ENCODE measurements around the gene ICOSLG.
"Not testable (repeated sequence)": the region's sequence is repeated elsewhere in the genome, so short reads cannot be mapped to it uniquely, and the experiment has no call there.

The ICOSLG gene

GRCh38 chr21:44240842-44241241, at the start of gene ICOSLG:
Gene ICOSLG (minus strand): TSS chr21:44240943. CDS start chr21:44240817, 126 bp downstream.
- not testable (repeated sequence) for DNase-seq

GRCh38 chr21:44289381-44290010, 48.8 kb upstream of the ICOSLG start:
- DNase-seq = no peak

- DNase-seq = no peak
Observed at GRCh38 chr21:44288251-44289110, 47.7 kb upstream of the ICOSLG start.

- DNase-seq = no peak
Observed at GRCh38 chr21:44286716-44287632, 46.2 kb upstream of the ICOSLG start.

- DNase-seq = no peak
Observed at GRCh38 chr21:44286086-44286715, 45.5 kb upstream of the ICOSLG start.

GRCh38 chr21:44285138-44285992, 44.6 kb upstream of the ICOSLG start, which contains the start of gene AIRE:
Gene AIRE (plus strand): TSS chr21:44285876. CDS start chr21:44286007, 131 bp downstream.
- DNase-seq = no peak

- no peak for DNase-seq
Observed at GRCh38 chr21:44283948-44284347, 43.2 kb upstream of the ICOSLG start.

DNA sequence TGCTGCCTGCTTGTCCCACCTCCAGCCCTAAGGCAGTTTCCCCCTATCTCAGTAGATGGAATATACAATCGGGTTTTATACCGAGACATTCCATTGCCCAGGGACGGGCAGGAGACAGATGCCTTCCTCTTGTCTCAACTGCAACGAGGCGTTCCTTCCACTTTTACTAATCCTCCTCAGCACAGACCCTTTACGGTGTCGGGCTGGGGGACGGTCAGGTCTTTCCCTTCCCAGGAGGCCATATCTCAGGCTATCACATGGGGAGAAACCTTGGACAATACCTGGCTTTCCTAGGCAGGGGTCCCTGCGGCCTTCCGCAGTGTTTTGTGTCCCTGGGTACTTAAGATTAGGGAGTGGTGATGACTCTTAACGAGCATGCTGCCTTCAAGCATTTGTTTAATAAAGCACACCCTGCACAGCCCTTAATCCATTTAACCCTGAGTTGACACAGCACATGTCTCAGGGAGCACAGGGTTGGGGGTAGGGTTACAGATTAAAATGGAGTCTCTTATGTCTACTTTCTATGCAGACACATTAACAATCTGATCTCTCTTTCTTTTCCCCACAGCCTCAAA, 42.6 kb upstream of the ICOSLG start:
- not testable (repeated sequence) for DNase-seq

GRCh38 chr21:44282370-44282769, 41.6 kb upstream of the ICOSLG start:
- DNase-seq = no peak

DNA sequence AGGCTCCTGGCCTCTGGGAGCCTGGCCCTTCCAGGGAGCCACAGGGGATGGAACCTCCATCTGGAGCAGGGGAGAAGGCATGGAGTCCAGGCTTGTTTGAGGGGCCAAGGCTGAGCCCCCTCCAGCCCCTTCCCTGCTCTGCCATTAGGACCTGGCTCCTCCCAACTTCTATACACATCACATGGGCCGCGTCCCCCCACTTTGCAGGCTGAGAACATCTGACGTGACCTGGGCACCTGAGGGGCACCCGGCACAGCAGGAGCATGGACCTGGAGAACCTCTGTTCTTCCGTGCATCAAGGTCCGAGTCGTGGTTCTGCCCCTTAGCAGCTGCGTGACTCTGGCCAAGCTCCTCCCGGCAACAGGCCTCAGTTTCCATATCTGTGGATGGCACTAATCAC, 41.1 kb upstream of the ICOSLG start:
- DNase-seq = no peak

DNA sequence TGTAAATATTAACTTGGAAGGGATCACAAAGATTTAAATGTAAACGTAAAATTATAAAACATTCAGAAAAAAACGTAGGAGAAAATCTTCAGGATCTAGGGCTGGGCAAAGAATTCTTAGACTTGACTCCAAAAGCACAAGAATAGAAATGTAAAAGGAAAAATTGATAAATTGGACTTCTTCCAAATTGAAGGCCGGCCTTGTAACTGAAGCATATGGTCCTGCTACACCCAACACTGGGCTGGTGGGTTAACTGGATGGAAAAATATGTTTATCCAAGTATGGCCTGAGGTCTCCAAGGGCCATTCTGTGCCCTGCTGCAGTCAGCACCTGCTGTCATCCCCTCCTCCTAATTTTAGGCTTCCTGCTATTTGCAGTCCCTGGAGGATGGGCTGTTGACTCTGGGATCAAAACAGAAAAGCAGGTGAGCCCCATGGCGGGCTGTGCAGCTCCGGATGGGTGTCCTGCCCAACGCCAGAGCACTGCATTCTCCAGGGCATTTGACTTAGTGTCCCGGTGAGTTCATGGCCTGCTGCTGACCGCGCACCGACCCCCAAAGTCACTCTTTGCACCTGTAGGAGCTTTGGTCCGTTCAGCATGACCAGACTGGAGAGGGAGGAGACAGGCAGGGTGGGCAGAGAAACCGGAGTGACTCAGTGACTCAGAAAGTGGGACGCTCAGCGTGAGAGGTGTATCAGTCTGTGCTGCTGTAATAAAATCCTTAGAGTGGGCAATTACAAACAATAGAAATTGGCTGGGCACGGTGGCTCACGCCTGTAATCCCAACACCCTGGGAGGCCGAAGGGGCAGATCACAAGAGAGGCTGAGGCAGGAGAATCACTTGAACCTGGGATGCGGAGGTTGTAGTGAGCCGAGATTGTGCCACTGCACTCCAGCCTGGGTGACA, 38.9 kb upstream of the ICOSLG start:
- DNase-seq = no peak

DNA sequence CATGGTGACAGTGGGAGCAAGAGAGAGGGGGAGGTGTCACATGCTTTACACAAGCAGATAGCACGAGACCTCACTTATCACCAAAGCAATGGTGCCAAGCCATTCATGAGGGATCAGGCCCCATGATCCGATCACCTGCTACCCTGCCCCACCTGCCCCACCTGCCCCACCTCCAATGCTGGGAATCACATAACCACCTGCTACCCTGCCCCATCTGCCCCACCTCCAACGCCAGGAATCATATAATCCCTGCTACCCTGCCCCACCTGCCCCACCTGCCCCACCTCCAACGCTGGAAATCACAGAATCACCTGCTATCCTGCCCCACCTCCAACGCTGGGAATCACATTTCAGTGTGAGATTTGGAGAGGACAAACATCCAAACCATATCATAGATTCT, 34.3 kb upstream of the ICOSLG start:
- no peak for DNase-seq

- no peak for DNase-seq
Observed at GRCh38 chr21:44273046-44273445, 32.3 kb upstream of the ICOSLG start.

- DNase-seq = no peak
Observed at GRCh38 chr21:44272284-44272858, 31.6 kb upstream of the ICOSLG start.

GRCh38 chr21:44271558-44272283, 31.0 kb upstream of the ICOSLG start:
- no peak for DNase-seq

DNA sequence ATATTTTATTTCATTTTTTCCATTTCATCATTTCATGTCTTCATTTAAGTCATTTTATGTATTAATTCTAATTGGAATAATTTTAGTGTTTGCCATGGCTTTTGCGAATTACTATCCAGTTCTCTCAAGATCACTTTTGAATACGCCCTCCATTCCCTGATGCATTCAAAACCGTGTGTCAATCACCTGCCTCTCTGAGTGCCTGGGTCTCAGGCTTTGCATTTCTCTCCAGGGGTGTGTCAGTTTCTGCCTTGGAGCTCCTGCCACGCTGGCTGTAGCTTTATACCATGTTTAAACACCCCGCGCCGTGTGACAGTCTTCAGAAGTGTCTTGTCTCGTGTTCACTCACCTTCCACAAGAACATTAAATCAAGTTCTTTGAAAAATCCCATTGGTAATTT, 28.3 kb upstream of the ICOSLG start:
- no peak for DNase-seq

GRCh38 chr21:44267655-44268142, 27.0 kb upstream of the ICOSLG start:
- DNase-seq = no peak

- DNase-seq = no peak
Observed at GRCh38 chr21:44265734-44266270, 25.1 kb upstream of the ICOSLG start.

DNA sequence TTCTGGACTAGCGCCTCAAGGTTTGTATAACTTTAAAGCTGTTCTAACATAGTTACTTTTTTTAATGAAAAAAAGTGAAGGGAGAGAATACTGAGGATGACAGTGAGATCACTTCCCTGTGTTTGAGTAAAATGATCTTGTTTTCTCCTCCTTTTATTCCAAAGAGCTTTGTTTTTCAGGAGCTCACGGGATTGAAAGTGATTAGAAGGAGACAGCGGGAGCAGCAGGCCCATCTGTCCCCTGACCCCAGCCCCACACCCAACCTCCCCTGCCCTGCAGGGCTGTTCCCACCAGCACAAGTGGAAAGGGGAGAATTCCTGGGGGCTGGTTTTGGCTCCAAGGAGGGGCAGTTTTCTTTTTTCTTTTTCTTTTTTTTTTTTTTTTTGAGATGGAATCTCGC, 23.0 kb upstream of the ICOSLG start:
- DNase-seq = no peak
